ENCODE data around the gene AP3S2.
"Not testable (repeated sequence)": the region's sequence is repeated elsewhere in the genome, so short reads cannot be mapped to it uniquely, and the experiment has no call there.

The AP3S2 gene

GRCh38 chr15:89802986-89803824 lies 90.6 kb downstream of the AP3S2 start:
- DNase-seq: no peak

- DNase-seq: no peak
Measured at GRCh38 chr15:89802231-89802928, 91.4 kb downstream of the AP3S2 start.

GRCh38 chr15:89801471-89802195 lies 92.2 kb downstream of the AP3S2 start:
- DNase-seq: no peak

- DNase-seq: no peak
Measured at GRCh38 chr15:89799918-89800498, 93.8 kb downstream of the AP3S2 start.

- no peak for DNase-seq
Measured at GRCh38 chr15:89799011-89799911, 94.5 kb downstream of the AP3S2 start.

- DNase-seq: no peak
Measured at GRCh38 chr15:89797678-89798201, 96.1 kb downstream of the AP3S2 start.

GRCh38 chr15:89795996-89796395 lies 97.8 kb downstream of the AP3S2 start:
- no peak for DNase-seq

- DNase-seq: no peak
Measured at GRCh38 chr15:89794627-89795241, 99.1 kb downstream of the AP3S2 start.

- no peak for DNase-seq
Measured at GRCh38 chr15:89792106-89792805, 101.5 kb downstream of the AP3S2 start.

- no peak for DNase-seq
Measured at GRCh38 chr15:89790661-89791060, 103.1 kb downstream of the AP3S2 start.

- DNase-seq: no peak
Measured at GRCh38 chr15:89790206-89790605, 103.6 kb downstream of the AP3S2 start.

- DNase-seq: not testable (repeated sequence)
Measured at GRCh38 chr15:89788585-89788984, 105.2 kb downstream of the AP3S2 start.

GRCh38 chr15:89787944-89788343 lies 105.8 kb downstream of the AP3S2 start:
- no peak for DNase-seq

GRCh38 chr15:89785774-89786140 lies 108.0 kb downstream of the AP3S2 start:
- no peak for DNase-seq

- DNase-seq: no peak
Measured at GRCh38 chr15:89785064-89785773, 108.6 kb downstream of the AP3S2 start.

GRCh38 chr15:89784686-89784960 lies 109.2 kb downstream of the AP3S2 start:
- DNase-seq: no peak

GRCh38 chr15:89783861-89784685 lies 109.7 kb downstream of the AP3S2 start:
- DNase-seq: no peak

Measured in hypothalamus (tissue), 51 donors.